Activated T-cell treated with anti-CD3 and anti-CD28 coated beads, Interleukin-2, amount 50 U/mL, for 1 hour (primary cell): ENCODE data around the gene GLIS1.

Experiments
- DNase-seq: peaks from one replicate; pipeline ENCODE4 v3.0.0-alpha.2; 2020

Gene GLIS1

DNA sequence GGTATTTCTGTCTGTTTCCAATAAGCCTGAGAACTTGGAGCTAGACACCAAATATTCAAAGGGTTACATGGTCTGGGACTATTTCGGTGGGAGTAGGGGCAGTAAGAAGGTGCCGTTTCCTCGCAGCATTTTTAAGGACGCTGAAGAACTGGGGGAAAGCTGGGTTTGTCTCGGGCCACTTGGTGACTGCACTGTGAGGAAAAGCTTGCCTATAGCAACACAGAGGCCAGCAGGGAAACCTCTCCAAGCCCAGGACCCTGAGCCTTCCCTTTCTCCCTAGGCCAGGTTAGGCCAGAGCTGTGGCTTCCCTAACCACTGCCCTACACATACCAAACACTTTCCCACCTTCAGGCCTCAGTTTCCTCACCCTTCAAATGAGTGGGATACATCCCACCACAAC is 3.3 kb downstream of the GLIS1 start:
- no peak for DNase-seq

DNA sequence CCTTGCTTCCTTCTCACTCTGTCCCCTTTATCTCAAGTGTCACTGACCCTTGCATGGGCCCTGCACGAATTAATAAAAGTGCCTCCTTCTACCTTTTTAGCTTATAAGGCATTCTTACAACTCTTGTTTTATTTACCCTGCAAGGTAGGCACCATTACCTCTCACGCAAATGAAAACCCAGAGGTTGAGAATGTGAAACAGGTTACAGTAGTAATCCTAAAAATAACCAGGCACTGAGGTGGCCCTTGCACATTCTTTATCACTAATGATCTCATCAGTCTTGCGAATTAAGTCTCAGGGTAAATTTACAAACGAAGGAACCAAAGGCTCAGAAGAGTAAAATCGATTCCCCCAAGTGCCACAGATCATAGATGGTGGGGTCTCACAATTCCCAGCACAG is 3.7 kb downstream of the GLIS1 start:
- DNase-seq, result no peak

- no peak for DNase-seq
Observed at GRCh38 chr1:53734650-53735211, 4.2 kb downstream of the GLIS1 start.

GRCh38 chr1:53733975-53734649 is 4.9 kb downstream of the GLIS1 start:
- no peak for DNase-seq

DNA sequence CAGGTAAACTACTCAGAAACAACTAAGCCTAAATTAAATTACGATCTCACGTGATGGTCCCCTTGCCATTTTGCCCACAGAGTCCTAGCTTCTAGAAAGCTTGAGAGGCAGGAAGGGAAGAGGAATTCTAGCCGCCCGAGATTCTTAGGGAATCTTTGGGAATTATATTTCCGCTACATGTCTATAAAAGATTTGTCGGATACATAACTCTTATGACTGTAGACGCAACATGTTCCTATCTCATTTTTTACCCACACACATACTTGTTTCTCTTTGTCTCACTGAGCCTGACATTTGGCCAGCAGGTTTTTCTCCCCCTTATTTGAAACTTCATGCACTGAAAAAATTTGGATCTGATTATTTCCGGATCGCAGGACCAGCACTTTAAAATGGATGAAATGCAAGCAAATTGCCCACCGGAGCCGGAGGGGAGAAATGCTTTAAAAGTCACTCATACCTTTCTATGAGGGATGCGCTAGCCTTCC is 5.5 kb downstream of the GLIS1 start:
- DNase-seq, result no peak

- DNase-seq, result no peak
Observed at GRCh38 chr1:53732912-53733317, 6.0 kb downstream of the GLIS1 start.

DNA sequence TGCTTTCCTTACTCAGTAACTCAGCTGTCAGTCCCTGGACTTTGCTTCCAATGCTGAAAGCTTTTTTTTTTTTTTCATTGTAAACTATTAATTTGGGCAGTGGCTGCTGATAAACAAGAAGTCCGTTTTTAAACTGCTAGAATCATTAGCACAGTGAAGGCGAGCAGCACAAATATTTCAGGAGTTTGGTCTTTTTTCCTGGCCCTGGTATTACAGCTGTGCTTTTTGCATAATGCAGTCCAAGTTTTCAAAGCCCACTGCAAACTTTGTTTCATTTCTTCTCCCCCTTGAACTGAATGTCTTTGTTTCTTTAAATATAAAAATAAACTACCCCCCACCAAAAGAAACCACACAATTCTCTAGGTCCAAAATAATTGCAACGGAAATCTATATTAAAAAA is 6.6 kb downstream of the GLIS1 start:
- DNase-seq, result no peak

DNA sequence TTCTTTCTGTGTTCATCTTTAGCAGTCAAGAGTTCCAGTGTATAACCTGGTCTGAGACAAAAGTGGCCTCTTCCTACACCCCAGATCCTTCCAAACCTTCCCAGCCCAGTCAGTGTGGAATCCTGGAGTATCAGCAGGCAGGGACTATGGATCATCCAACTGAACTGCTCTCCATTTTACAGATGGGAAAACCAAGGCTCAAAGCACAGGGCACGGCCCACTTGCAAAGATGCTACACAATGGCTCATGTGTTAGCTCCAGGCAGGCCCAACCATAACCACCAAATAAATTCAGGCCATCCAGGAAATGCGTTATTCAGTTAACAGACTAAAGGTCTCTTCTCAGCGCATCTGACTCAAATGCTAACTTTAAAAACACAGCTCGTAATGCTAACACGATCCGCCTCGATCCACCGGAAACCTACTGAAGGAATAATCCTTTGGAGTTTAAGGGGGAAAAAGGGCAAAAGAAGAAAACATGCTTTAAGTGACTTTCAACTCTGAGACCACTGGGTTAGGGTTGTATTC is 7.1 kb downstream of the GLIS1 start:
- DNase-seq, result no peak

DNA sequence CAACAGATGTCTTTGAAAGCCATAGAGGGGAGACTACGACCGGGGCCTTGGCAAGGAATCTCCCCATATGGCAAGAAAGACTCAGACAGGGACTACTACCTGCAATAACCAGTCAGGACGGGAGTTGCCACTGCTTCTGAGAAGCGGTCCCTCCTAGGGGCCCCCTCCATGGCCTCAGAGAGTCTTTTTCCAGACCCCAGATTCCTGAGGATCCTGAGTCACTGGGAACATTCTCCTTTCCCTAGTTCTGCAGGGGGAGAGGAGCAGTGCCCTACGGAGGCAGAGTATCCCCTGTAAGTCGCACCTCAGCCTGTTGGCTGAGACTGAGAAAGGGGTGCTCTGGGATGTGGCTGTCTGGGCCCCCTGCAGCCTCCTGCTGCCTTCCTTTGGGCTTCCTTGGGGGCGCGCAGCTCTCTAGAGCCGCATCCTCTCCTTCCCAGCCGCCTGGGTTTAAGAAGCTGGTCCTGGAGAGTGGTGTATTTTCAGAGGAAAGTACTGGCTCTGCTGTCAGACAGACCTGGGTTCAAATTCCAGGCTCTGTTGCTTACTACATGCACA is 7.8 kb downstream of the GLIS1 start:
- no peak for DNase-seq

DNA sequence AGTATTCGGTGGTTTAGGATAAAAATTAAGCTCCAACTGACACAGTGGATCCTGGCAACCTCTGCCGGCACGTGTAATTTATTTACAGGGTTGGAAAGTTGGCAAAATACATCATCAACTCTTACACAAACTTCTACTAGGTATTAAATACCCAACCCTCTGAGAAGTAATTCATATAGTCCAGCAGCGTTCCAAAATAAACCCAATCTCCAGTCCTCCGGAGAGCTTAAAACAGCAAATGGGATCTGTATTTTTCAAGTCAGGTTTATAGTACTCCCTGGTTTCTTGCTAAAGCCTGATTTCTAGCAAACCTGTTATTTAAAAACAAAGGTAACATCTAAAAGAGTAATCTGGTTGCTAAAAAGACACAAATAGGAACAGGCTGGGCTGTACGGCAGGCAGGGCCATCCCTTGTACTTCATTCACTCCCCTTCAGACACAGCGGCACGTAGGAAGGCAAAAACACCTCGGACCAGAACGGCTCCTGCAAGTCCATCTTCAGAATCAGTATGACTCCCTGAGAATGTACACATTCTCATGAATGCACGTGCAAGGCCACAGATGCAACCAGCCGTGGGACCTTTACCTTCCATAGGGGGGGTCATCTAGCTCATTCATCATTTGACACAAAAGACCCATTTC is 8.6 kb downstream of the GLIS1 start:
- no peak for DNase-seq

GRCh38 chr1:53729456-53730223 is 9.3 kb downstream of the GLIS1 start:
- DNase-seq, result no peak

GRCh38 chr1:53728702-53729455 is 10.1 kb downstream of the GLIS1 start:
- no peak for DNase-seq

GRCh38 chr1:53728196-53728595 is 10.8 kb downstream of the GLIS1 start:
- DNase-seq, result no peak

DNA sequence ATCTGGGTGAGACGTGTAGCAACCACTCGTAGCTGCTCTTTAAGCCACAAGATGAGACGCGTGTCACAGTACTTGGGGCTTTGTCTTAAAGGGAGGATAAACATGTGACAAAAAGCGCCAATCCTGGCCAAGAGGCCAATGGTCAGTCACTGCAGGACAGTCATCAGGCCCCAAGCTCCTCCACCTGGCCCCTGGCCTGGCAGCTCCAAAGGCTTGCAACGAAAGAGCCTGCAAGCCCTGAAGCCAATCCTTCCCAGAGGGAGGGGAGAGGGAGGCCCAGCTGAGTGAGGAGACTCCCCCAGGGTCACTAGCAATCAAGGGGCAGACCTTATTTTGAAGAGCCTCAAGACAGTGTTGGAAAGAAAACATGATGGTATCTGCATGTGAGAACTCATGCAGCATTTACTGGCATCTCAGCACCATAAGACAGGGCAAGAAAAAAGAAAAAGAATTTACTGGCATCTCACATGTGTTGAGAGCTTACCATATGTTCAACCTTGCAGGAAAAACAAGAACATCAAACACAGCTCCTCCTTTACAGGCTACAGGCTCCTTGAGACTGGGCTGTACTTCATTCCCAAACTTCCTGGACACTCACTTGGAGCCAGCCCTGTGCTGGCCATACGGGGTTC is 11.4 kb downstream of the GLIS1 start:
- no peak for DNase-seq

GRCh38 chr1:53726009-53726600 is 12.9 kb downstream of the GLIS1 start:
- no peak for DNase-seq

- DNase-seq, result no peak
Observed at GRCh38 chr1:53725238-53725689, 13.7 kb downstream of the GLIS1 start.

DNA sequence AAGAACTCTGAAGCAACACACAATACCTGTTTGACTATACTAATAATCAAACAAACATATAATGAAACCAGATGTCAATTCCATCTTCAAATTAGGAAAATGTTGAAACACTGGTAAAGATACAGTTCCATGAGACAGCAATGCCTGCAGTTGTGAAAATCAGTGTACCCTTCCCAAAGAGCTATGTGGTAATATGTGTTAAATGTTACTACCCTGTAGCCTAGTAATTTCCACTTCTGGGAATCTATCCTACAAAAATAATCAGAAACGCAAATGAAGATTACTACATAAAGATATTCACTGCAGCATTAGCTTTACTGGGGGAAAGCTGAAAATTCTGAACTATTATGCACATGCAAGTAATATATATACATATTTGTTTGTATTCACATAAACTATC is 16.9 kb downstream of the GLIS1 start:
- DNase-seq, result no peak

GRCh38 chr1:53721088-53721487 is 17.9 kb downstream of the GLIS1 start:
- no peak for DNase-seq

DNA sequence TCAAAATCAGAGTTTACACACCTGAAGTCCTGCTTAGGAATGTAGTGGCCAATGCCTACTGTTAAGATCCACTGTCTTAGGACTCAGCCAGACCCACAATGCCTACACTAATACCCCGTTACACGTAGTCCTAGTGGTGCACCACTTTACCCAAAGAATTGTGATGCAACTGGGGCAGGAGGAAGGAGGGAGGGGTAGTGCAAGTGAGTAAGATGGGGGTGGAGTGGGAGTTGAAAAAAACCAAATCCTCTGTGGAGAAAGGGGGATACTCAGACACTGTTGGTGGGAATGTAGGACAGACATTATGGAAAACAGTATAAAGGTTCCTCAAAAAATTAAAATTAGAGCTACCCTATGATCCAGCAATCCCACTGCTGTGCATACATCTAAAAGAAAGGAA is 19.5 kb downstream of the GLIS1 start:
- DNase-seq, result no peak

GRCh38 chr1:53718443-53718842 is 20.5 kb downstream of the GLIS1 start:
- no peak for DNase-seq
